ENCODE results near the gene PET100. TPM values are rescaled to one million over a fixed set of nuclear protein-coding genes. Genes with fewer than 3 reads are reported as not detected.

PET100 gene
- 46.3 to 68.9 TPM (median 59.4 TPM) in 5 replicates for total RNA-seq (2022; extraction: Qiagen RNA extraction)

GRCh38 chr19:7629347-7630054 lies at the start of gene PET100, which contains the start of gene XAB2:
Gene PET100 (plus strand): TSS chr19:7629793. CDS start chr19:7629834, 41 bp downstream.
Gene XAB2 (minus strand): TSS chr19:7629545. CDS start chr19:7629527, 18 bp downstream.

GRCh38 chr19:7595466-7596133 lies 34.0 kb upstream of the PET100 start, which contains the start of gene CAMSAP3:
Gene CAMSAP3 (plus strand): TSS chr19:7595863. CDS start chr19:7596003, 140 bp downstream.

GRCh38 chr19:7633698-7634097 lies 4.1 kb downstream of the PET100 start, which contains the start of gene PCP2:
Gene PCP2 (minus strand): TSS chr19:7633719. CDS start chr19:7633457, 262 bp downstream.

GRCh38 chr19:7636691-7637373 lies 7.2 kb downstream of the PET100 start, which contains the start of gene STXBP2:
Gene STXBP2 (plus strand): TSS chr19:7637110. CDS start chr19:7637150, 40 bp downstream.

GRCh38 chr19:7668842-7669241 lies 39.2 kb downstream of the PET100 start, which contains the start of gene RETN:
Gene RETN (plus strand): TSS chr19:7669049. CDS start chr19:7669327, 278 bp downstream.

GRCh38 chr19:7676854-7677253 lies 47.3 kb downstream of the PET100 start, which contains the start of gene MCEMP1:
Gene MCEMP1 (plus strand): TSS chr19:7677090. CDS start chr19:7677121, 31 bp downstream.

GRCh38 chr19:7680606-7681339 lies 51.2 kb downstream of the PET100 start, which contains the start of gene TRAPPC5:
Gene TRAPPC5 (plus strand): TSS chr19:7680833. CDS start chr19:7682254, 1,421 bp downstream.

Other genes with a start within 250 kb of the PET100 start
- gene PEX11G, start 140.8 kb upstream of the PET100 start, total RNA-seq (2022; extraction: Qiagen RNA extraction) = 1.3 to 2.6 TPM (median 1.6 TPM) in 5 replicates
- gene ZNF358, start 113.7 kb upstream of the PET100 start, total RNA-seq (2022; extraction: Qiagen RNA extraction) = 16.4 to 21.2 TPM (median 18.2 TPM) in 5 replicates
- gene MCOLN1, start 107.2 kb upstream of the PET100 start, total RNA-seq (2022; extraction: Qiagen RNA extraction) = 8.9 to 13.5 TPM (median 11.5 TPM) in 5 replicates
- gene PNPLA6, start 94.1 kb upstream of the PET100 start, total RNA-seq (2022; extraction: Qiagen RNA extraction) = 23.0 to 39.6 TPM (median 34.5 TPM) in 5 replicates
- gene CAMSAP3, start 33.9 kb upstream of the PET100 start, total RNA-seq (2022; extraction: Qiagen RNA extraction) = 4.0 to 6.3 TPM (median 5.3 TPM) in 5 replicates
- gene XAB2, start 248 bp upstream of the PET100 start, total RNA-seq (2022; extraction: Qiagen RNA extraction) = 21.5 to 26.3 TPM (median 25.6 TPM) in 5 replicates
- gene PCP2, start 3.9 kb downstream of the PET100 start, total RNA-seq (2022; extraction: Qiagen RNA extraction) = not detected in 5 replicates
- 31.0 to 45.2 TPM (median 40.0 TPM) in 5 replicates for gene STXBP2, start 7.3 kb downstream of the PET100 start, total RNA-seq (2022; extraction: Qiagen RNA extraction)
- not detected in 5 replicates for gene RETN, start 39.3 kb downstream of the PET100 start, total RNA-seq (2022; extraction: Qiagen RNA extraction)
- gene MCEMP1, start 47.3 kb downstream of the PET100 start, total RNA-seq (2022; extraction: Qiagen RNA extraction) = not detected in 5 replicates
- 45.4 to 107 TPM (median 106 TPM) in 5 replicates for gene TRAPPC5, start 51.0 kb downstream of the PET100 start, total RNA-seq (2022; extraction: Qiagen RNA extraction)
- gene FCER2, start 72.3 kb downstream of the PET100 start, total RNA-seq (2022; extraction: Qiagen RNA extraction) = not detected in 5 replicates
- gene CLEC4G, start 102.3 kb downstream of the PET100 start, total RNA-seq (2022; extraction: Qiagen RNA extraction) = not detected in 5 replicates
- not detected in 5 replicates for gene CD209, start 117.7 kb downstream of the PET100 start, total RNA-seq (2022; extraction: Qiagen RNA extraction)
- gene CLEC4M, start 133.4 kb downstream of the PET100 start, total RNA-seq (2022; extraction: Qiagen RNA extraction) = not detected in 5 replicates
- gene EVI5L, start 200.4 kb downstream of the PET100 start, total RNA-seq (2022; extraction: Qiagen RNA extraction) = 1.1 to 1.9 TPM (median 1.8 TPM) in 5 replicates
- 0.19 to 0.46 TPM (median 0.39 TPM) in 5 replicates for gene PRR36, start 244.6 kb downstream of the PET100 start, total RNA-seq (2022; extraction: Qiagen RNA extraction)

Data from A549 treated with Mapracorat at 1 μM for 4 hours (cell line).